Neural progenitor cell (in vitro differentiated cells): Measurements from ENCODE around the gene FABP7.

Experiments used
- EZH2 ChIP-seq: fragments of 200-600 bp; sonication (generic); IDR thresholded peaks from 2 replicates; pipeline ENCODE4 v1.6.1; 2017; ENCODE audit warnings: antibody characterized with exemption, mild to moderate bottlenecking, moderate library complexity
- EZH2phosphoT487 ChIP-seq: fragments of 200-600 bp; sonication (generic); IDR thresholded peaks from 2 replicates; pipeline ENCODE4 v1.6.1; 2017; ENCODE audit warnings: antibody characterized with exemption
- TF ChIP-seq, protein P1 (sequence below): fragments of 200-600 bp; sonication (generic); IDR thresholded peaks from 2 replicates; pipeline ENCODE4 v1.5.1; 2017; ENCODE audit warnings: antibody characterized with exemption, mild to moderate bottlenecking

- TF ChIP-seq, protein P1, sequence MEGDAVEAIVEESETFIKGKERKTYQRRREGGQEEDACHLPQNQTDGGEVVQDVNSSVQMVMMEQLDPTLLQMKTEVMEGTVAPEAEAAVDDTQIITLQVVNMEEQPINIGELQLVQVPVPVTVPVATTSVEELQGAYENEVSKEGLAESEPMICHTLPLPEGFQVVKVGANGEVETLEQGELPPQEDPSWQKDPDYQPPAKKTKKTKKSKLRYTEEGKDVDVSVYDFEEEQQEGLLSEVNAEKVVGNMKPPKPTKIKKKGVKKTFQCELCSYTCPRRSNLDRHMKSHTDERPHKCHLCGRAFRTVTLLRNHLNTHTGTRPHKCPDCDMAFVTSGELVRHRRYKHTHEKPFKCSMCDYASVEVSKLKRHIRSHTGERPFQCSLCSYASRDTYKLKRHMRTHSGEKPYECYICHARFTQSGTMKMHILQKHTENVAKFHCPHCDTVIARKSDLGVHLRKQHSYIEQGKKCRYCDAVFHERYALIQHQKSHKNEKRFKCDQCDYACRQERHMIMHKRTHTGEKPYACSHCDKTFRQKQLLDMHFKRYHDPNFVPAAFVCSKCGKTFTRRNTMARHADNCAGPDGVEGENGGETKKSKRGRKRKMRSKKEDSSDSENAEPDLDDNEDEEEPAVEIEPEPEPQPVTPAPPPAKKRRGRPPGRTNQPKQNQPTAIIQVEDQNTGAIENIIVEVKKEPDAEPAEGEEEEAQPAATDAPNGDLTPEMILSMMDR: no peak
- no peak for TF ChIP-seq EZH2phosphoT487
- TF ChIP-seq EZH2: no peak
Measured at GRCh38 chr6:122772724-122773415, 6.6 kb upstream of the FABP7 start.
